Coronary artery (tissue), 2 donors: ENCODE measurements around the gene AGPAT2.
A peak's percentile ranks its signal among the peaks of the same experiment; 100 is the strongest.
"Not testable (repeated sequence)": the region's sequence is repeated elsewhere in the genome, so short reads cannot be mapped to it uniquely, and the experiment has no call there.

Experiments used
- DNase-seq: peaks from one replicate; pipeline ENCODE4 v3.0.0-alpha.2; 2017; ENCODE audit warnings: low spot score
- H3K27ac ChIP-seq, 2 donors: fragments of 200-600 bp; sonication (generic); one replicate each; pipeline ENCODE4 v1.5.1; 2016 to 2019
- H3K4me3 ChIP-seq: fragments of 200-600 bp; sonication (generic); 2 replicates; pipeline ENCODE4 v1.5.1; 2016; ENCODE audit warnings: mild to moderate bottlenecking, moderate library complexity
- TF ChIP-seq, protein P1 (sequence below): fragments of 200-600 bp; sonication (generic); IDR thresholded peaks from one replicate; pipeline ENCODE4 v1.5.1; 2019; ENCODE audit warnings: antibody characterized with exemption

The AGPAT2 gene

GRCh38 chr9:136643596-136644342 is 43.5 kb downstream of the AGPAT2 start:
- no peak for DNase-seq
- H3K4me3 ChIP-seq, result peak overlapping the region; percentile 64
- TF ChIP-seq, protein P1, sequence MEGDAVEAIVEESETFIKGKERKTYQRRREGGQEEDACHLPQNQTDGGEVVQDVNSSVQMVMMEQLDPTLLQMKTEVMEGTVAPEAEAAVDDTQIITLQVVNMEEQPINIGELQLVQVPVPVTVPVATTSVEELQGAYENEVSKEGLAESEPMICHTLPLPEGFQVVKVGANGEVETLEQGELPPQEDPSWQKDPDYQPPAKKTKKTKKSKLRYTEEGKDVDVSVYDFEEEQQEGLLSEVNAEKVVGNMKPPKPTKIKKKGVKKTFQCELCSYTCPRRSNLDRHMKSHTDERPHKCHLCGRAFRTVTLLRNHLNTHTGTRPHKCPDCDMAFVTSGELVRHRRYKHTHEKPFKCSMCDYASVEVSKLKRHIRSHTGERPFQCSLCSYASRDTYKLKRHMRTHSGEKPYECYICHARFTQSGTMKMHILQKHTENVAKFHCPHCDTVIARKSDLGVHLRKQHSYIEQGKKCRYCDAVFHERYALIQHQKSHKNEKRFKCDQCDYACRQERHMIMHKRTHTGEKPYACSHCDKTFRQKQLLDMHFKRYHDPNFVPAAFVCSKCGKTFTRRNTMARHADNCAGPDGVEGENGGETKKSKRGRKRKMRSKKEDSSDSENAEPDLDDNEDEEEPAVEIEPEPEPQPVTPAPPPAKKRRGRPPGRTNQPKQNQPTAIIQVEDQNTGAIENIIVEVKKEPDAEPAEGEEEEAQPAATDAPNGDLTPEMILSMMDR, result no peak
- peak overlapping the region in 1 of 2 donors; percentile 68 for H3K27ac ChIP-seq

DNA sequence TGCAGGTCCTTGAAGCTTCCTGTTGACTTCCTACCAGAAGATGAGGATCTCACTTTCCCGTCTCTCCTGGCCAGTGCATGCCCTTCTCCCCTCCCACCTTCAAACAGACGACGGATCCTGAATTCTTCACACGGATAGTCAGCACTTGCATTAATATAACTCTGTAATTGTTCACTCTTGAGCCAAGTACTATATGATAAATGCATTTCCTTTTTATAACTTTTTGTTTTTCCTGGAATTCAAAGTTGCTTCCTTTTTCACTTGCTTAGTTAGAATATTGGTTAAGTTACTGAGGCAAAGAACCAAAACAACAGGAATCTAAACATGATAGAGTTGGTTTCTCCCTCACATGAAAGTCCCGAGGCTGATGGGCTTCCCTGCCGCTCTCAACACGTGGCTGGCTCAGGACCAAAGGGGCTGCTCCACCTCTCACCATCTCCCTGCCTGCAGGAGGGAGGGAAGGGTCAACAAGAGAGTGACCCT is 44.8 kb downstream of the AGPAT2 start:
- DNase-seq, result no peak
- Histone ChIP-seq H3K27ac (no peak overlapping the region), H3K4me3 (no peak overlapping the region)
- TF ChIP-seq, protein P1, result no peak

GRCh38 chr9:136640171-136641111 is 46.8 kb downstream of the AGPAT2 start:
- H3K27ac ChIP-seq, result no peak overlapping the region
- no peak for DNase-seq
- TF ChIP-seq, protein P1, result no peak
- no peak overlapping the region for H3K4me3 ChIP-seq

- TF ChIP-seq, protein P1, result no peak
- Histone ChIP-seq H3K27ac (no peak overlapping the region), H3K4me3 (no peak overlapping the region)
- DNase-seq, result no peak
These were observed 52.4 kb downstream of the AGPAT2 start for GRCh38 chr9:136634904-136635303.

- H3K27ac ChIP-seq, H3K4me3 ChIP-seq, DNase-seq: not testable (repeated sequence)
These were observed 54.7 kb downstream of the AGPAT2 start for GRCh38 chr9:136632491-136633106.

GRCh38 chr9:136632072-136632471 is 55.2 kb downstream of the AGPAT2 start:
- not testable (repeated sequence) for H3K27ac ChIP-seq, H3K4me3 ChIP-seq, DNase-seq

DNA sequence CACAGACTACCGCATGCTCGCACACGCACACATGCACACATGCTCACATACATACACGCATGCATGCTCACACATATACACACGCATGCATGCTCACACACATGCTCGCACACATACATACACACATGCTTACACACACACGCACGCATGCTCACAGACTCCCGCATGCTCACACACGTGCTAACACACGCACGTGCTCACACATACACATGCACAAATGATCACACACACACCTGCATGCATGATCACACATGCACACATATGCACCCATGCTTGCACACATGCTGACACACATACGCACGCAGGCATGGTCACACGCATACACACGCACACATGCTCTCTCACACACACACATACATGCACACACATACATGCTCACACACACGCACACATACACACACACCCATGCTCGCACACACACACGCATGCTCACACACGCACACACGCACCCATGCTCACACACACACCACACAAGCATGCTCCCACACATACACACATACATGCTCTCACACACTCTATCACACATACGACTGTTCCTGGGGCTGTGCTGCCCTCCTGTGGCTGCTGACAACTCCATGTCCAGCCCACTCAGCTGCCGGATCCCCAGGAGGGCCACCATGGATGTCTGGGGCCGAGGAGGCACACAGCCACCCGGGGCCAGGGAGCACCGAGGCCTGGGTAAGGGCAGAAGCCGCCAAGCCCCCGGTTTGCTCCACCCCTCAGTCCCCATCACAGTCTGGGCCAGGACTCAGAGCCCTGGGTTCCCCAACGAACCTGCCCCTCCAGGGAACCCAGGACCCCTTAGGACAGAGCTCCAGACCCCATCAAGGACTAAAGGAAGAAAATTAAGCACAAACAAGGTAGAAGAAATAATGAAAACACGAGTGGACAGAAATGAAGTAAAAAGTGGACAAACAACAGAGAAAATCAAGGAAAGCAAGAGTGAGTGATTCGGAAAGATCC is 55.9 kb downstream of the AGPAT2 start:
- TF ChIP-seq, protein P1, result peak; percentile 82
- Histone ChIP-seq H3K27ac (no peak overlapping the region), H3K4me3 (no peak overlapping the region)
- DNase-seq, result no peak
